Smooth muscle cell (in vitro differentiated cells): ENCODE data around the gene DNAJA4. TPM values are rescaled to one million over a fixed set of nuclear protein-coding genes. Genes with fewer than 3 reads are reported as not detected.

ENCODE experiments used
- DNase-seq: peaks from one replicate; lab custom pipeline; 2025; ENCODE audit not compliant: unreplicated experiment; lab: John Stamatoyannopoulos, UW
- H2AFZ ChIP-seq: fragments of 200-600 bp; sonication (generic); 2 replicates; pipeline ENCODE4 v1.6.0; 2016; ENCODE audit warnings: antibody characterized with exemption, low read depth, mild to moderate bottlenecking
- H3F3A ChIP-seq: fragments of 200-600 bp; sonication (generic); 2 replicates; pipeline ENCODE4 v1.6.0; 2017; ENCODE audit warnings: antibody characterized with exemption, low read depth
- H3K27ac ChIP-seq: fragments of 200-600 bp; sonication (generic); 2 replicates; pipeline ENCODE4 v1.5.1; 2016; ENCODE audit warnings: low read depth, mild to moderate bottlenecking
- H3K27me3 ChIP-seq: fragments of 200-600 bp; sonication (generic); 2 replicates; pipeline ENCODE4 v1.6.1; 2016; ENCODE audit warnings: low read depth, mild to moderate bottlenecking
- H3K36me3 ChIP-seq: fragments of 200-600 bp; sonication (generic); 2 replicates; pipeline ENCODE4 v1.5.1; 2016; ENCODE audit warnings: low read depth
- H3K4me1 ChIP-seq: fragments of 200-600 bp; sonication (generic); 2 replicates; pipeline ENCODE4 v1.5.1; 2016; ENCODE audit warnings: low read depth
- H3K4me2 ChIP-seq: fragments of 200-600 bp; sonication (generic); 2 replicates; pipeline ENCODE4 v1.6.0; 2016; ENCODE audit warnings: mild to moderate bottlenecking
- H3K4me3 ChIP-seq: fragments of 200-600 bp; sonication (generic); 2 replicates; pipeline ENCODE4 v1.5.1; 2016; ENCODE audit warnings: mild to moderate bottlenecking
- H3K79me2 ChIP-seq: fragments of 200-600 bp; sonication (generic); 2 replicates; pipeline ENCODE4 v1.6.0; 2016; ENCODE audit warnings: low read depth, mild to moderate bottlenecking
- H3K9ac ChIP-seq: fragments of 200-600 bp; sonication (generic); 2 replicates; pipeline ENCODE4 v1.6.0; 2016; ENCODE audit warnings: low read depth
- H3K9me3 ChIP-seq: fragments of 200-600 bp; sonication (generic); replicated peaks from 2 replicates; pipeline ENCODE4 v1.5.1; 2016; ENCODE audit warnings: low read depth
- H4K20me1 ChIP-seq: fragments of 200-600 bp; sonication (generic); 2 replicates; pipeline ENCODE4 v1.6.0; 2016; ENCODE audit warnings: low read depth
- CTCF ChIP-seq: fragments of 200-600 bp; sonication (generic); IDR thresholded peaks from 2 replicates; pipeline ENCODE4 v1.5.1; 2017; ENCODE audit warnings: borderline replicate concordance, mild to moderate bottlenecking, antibody characterized with exemption; ENCODE audit not compliant: insufficient read depth, poor library complexity, severe bottlenecking
- WGBS: methylation state at CpG from one replicate; pipeline ENCODE4 v1.1.7; 2016; ENCODE audit warnings: low lambda C conversion rate; 5-methylcytosine and 5-hydroxymethylcytosine counted together
- polyA plus RNA-seq: library from polyadenylated mRNA; unstranded; fragments of >200 nt; fragmentation: Nextera tagmentation; extraction: Ambion mirVana; gene quantifications from 2 replicates; pipeline ENCODE4 v1.2.1, GENCODE V29; 2016
- total RNA-seq: library from RNA; depleted of rRNA; stranded (reverse); fragments of >200 nt; gene quantifications from 2 replicates; pipeline ENCODE4 v1.2.3, GENCODE V29; 2014

The DNAJA4 gene
- total and polyA plus RNA-seq, 2 experiments from 2014 or later = 2.7 to 4.0 TPM

DNA sequence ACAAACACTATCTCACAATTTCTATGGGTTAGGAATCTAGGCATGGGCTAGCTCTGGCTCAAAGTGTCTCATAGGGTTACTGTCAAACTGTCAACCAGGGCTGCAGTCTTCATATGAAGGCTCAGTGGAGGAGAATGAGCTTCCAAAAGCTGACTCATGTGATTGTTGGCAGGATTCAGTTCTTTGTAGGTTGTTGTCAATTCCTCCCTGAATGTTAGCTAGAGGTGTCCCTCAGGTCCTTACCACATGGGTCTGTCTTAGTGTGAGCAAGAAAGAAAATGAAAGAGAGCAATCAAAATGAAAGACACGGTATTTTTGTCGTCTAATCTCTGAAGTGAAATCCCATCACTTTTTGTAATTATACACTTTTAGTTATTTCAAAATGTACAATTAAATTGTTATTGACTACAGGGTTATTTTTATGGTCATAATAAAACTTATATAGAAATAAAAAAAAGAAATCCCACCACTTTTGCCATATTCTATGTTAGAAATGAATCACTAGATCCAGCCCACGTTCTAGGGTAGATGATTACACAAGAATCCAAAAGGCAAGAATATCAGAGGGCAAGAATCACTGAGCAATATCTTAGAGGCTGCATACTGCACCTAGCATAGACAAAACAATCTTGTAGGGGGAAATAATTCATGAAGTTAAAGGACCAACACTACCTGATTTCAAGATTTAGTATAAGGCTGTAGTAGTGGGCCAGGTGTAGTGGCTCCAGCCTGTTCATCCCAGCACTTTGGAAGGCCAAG lies 38.4 kb upstream of the DNAJA4 start:
- no peaks in the 10 kb centered on the region for H3F3A ChIP-seq
- H4K20me1 ChIP-seq = no peaks in the 10 kb centered on the region
- H3K27me3 ChIP-seq = no peaks in the 10 kb centered on the region
- H3K79me2 ChIP-seq = no peaks in the 10 kb centered on the region
- no peak overlapping the region for H3K4me3 ChIP-seq
- H3K9me3 ChIP-seq = no peaks in the 10 kb centered on the region
- no peaks in the 10 kb centered on the region for H3K36me3 ChIP-seq
- no peak overlapping the region for H3K9ac ChIP-seq
- H3K27ac ChIP-seq = no peak overlapping the region
- H3K4me1 ChIP-seq = no peaks in the 10 kb centered on the region
- H2AFZ ChIP-seq = no peak overlapping the region
- no peak overlapping the region for H3K4me2 ChIP-seq
- 95% methylated on average over 3 of the region's 3 CpGs for WGBS
- TF ChIP-seq CTCF = no peak
- no peak for DNase-seq

- no peak for DNase-seq
- Histone ChIP-seq H3K4me1 (no peaks in the 10 kb centered on the region), H3K27me3 (no peaks in the 10 kb centered on the region), H3K27ac (no peak overlapping the region), H3K36me3 (no peaks in the 10 kb centered on the region), H3K9ac (no peak overlapping the region), H2AFZ (no peak overlapping the region), H3K4me3 (no peak overlapping the region), H3K79me2 (no peaks in the 10 kb centered on the region), H3K4me2 (no peak overlapping the region), H3F3A (no peaks in the 10 kb centered on the region), H3K9me3 (no peaks in the 10 kb centered on the region), H4K20me1 (no peaks in the 10 kb centered on the region)
- WGBS = 95% methylated on average over 8 of the region's 8 CpGs
- no peak for TF ChIP-seq CTCF
These were observed 35.9 kb upstream of the DNAJA4 start for GRCh38 chr15:78228356-78228996.

DNA sequence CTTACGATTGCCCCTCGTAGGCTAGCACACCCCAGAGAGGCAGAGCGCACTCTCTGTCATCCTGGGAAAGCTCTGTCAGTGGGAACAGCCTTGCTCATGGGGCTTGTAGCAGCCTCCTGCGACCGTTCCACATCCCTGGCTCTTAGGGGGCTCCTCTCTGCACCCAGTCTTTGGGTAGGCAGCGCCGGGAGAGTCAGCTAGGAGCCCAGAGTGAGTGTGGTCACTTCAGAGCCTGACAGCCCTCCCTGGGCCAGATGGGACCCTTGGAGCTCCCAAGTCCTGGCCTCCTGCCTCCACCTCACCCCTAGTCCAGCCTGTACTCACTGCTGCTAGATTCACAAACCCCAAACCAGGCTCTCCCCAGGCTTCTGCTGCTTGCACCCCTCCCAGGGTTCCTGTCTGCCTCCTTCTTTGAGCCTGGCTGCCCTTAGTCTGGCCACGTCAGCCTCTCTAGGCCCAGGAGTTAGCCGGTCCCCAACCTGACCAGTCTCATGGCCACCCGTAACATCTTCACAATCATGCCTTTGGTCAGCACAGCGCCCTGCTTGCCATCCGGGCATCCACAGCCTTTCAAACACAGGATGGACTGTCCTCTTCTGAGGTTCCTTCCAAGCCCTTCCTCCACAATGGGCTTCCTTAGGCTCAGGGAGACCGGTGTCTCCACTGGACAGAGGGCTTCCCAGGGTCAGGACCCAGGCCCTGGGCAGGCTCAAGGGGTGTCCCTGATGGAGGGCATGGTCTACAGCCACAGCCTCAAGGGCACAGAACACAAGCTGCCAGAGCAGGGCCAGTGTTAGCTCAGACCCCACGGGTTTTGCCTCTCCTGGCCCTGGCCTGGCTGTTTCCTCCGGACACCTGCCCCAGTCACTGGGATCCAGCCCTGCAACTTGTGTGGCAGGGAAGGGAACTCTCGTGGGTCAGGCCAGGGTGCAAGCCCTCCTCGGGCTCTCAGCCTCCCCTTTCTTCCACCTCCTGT lies 34.6 kb upstream of the DNAJA4 start:
- Histone ChIP-seq H2AFZ (no peak overlapping the region), H3K9me3 (no peaks in the 10 kb centered on the region), H3K27ac (no peak overlapping the region), H4K20me1 (no peaks in the 10 kb centered on the region), H3K36me3 (no peaks in the 10 kb centered on the region), H3K9ac (no peak overlapping the region), H3F3A (no peaks in the 10 kb centered on the region), H3K27me3 (no peaks in the 10 kb centered on the region), H3K4me3 (no peak overlapping the region), H3K4me2 (no peak overlapping the region), H3K79me2 (no peaks in the 10 kb centered on the region), H3K4me1 (peaks cover 2% of the 10 kb centered on the region)
- no peak for DNase-seq
- 92% methylated on average over 17 of the region's 17 CpGs for WGBS
- no peak for TF ChIP-seq CTCF
